Hindlimb muscle (tissue), 1 donor: ENCODE data around the gene TTLL11. TPM values are rescaled to one million over a fixed set of nuclear protein-coding genes. Genes with fewer than 3 reads are reported as not detected.
"Not testable (repeated sequence)": the region's sequence is repeated elsewhere in the genome, so short reads cannot be mapped to it uniquely, and the experiment has no call there.

Source experiments
- DNase-seq: peaks from one replicate; pipeline ENCODE4 v3.0.0-alpha.2; 2013
- polyA plus RNA-seq: library from polyadenylated mRNA; unstranded; fragments of 120-200 nt; gene quantifications from one replicate; pipeline ENCODE4 v1.2.1, GENCODE V29; 2013; ENCODE audit not compliant: insufficient read length

Gene TTLL11
- polyA plus RNA-seq, 1 donor = 27.9 TPM

GRCh38 chr9:122076773-122077172, 16.3 kb downstream of the TTLL11 start:
- no peak for DNase-seq

GRCh38 chr9:122076117-122076516, 17.0 kb downstream of the TTLL11 start:
- DNase-seq = no peak

DNA sequence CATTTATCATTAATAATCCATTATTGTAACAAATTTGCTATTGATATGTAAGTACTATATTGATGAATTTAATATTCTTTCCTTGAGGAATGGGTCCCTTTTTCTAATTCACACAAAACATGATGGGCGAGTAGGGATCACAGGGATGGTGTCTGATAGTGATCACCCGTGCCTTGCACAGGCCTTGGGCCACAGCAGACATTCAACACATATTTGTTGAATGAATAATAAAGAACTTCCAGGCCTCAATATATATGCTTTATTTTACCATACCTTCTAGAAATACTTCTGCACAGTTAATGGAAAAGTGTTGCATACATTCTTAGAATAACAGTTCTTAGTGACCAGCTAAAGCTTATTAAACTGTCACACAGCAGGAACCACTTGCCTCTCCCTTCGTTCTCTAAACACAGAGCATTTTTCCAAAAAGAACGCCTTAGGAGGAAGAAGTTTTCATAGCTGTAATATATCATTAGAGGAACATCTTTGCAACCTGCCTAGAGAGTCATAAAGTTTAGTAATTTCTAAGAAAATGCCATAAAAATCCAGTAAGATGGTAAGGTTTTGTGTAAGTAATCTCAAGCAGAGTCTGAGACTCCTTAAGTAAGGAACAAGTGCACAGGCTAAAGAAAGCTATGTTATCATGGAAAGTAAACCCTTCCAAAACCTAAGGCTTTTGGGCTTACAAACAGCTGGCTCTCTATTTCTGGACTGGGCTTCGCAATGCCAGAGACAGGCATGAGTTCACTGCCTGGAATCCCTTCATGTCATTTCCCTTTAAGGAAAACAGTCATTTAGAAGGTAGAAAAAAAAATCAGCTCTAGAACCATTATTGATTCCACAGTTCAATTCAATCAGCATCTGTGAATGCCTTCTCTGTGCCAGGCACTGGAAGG, 17.7 kb downstream of the TTLL11 start:
- DNase-seq = peak; percentile 31

DNA sequence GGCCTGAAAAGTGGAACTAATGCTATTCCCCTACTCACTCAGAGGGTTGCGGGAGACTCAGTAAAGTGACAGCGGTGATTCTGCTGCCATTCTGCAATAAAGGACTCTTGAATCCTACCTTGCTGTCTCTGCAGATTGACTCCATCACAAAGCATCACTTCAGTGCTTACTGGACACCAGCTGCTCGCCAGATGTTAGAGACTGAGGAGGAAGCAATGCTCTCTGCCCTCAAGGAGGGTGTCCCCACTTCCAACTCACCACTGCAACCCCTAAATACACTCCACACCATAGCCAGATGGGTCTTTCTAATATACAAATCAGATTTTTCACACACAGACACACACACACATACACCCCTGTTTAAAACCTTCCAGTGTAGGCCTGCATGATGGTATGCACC, 21.4 kb downstream of the TTLL11 start:
- DNase-seq = no peak

GRCh38 chr9:122070728-122071515, 22.2 kb downstream of the TTLL11 start:
- no peak for DNase-seq

DNA sequence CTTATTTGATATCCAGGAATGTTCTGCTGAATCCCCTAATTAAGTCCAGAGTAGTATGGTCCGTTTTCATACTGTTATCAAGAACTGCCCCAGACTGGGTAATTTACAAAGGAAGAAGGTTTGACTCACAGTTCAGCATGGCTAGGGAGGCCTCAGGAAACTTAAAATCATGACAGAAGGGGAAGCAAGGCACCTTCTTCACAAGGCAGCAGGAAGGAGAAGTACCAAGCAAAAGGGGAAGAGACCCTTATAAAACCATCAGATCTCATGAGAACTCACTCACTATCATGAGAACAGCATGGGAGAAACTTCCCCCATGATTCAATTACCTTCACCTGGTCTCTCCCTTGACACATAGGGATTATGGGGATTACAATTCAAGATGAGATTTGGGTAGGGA, 26.4 kb downstream of the TTLL11 start:
- DNase-seq = not testable (repeated sequence)

GRCh38 chr9:122065923-122066629, 27.0 kb downstream of the TTLL11 start:
- DNase-seq = no peak

GRCh38 chr9:122060481-122060880, 32.6 kb downstream of the TTLL11 start:
- no peak for DNase-seq

DNA sequence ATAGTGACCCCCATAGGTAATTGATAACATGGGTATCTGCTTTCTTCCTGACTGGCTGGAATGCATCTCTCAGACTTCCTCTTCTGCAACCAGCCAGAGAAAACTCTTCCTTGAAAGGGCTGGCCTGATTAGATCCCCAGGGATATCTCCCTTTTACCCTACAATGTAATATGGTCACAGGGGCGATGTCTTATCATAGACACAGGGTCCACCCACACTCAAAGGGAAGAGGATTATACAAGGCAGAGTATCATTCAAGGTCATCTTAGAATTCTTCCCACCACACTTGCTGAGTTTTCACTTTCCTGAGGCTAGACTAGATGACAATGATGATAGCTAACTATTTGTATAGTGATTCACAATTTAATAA, 33.2 kb downstream of the TTLL11 start:
- no peak for DNase-seq

DNA sequence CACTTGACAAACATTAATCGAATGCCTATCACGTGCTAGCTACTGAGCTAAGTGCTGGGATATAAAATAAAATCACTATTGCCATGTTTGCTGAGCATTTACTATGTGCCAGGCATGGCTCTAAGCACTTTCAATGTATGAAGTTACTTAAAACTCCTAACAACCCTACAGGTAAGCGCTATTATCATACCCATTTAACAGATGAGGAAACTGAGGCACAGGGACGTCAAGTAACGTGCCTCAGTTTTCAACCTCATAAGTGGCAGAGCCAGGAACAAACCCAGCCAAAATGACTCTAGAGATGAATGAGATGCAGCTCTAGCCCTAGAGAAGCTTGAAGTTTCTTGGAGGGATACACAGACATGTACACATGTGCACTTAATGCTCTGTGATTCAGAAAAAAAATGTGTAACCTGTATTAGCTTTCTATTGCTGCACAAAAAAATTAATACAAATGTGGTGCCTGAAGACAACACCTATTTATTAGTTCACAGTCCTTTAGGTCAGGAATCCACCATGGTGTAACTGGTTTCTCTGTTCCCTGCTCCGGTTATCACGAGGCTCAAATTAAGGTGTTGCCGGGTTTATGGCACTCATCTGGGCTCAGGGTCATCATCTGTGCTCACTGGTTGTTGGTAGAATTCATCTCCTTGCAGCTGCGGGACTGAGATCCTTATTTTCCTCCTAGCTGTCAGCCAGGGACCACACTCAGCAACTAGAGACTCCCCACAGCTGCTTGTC, 33.7 kb downstream of the TTLL11 start:
- DNase-seq = no peak

- DNase-seq = no peak
These were observed 34.4 kb downstream of the TTLL11 start for GRCh38 chr9:122058709-122059108.

DNA sequence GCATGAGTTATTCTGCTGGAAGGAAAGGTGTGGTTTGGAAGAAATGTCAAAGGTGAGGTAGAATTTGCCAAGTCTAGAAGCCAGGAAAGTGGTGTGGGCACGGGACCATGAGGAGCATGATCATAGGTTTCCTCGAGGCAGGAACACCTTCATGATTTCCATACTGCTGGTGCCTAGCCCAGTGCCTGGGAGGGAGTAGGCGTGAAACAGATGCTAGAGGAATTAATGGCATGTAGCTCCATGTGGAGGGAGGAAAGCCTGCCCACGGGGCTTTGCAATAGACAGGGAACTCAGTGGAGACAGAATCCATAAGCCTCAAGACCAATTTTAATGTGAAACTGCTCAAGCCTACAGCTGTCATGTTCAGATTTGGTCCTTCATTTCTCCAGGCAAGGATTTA, 35.1 kb downstream of the TTLL11 start:
- DNase-seq = no peak

DNA sequence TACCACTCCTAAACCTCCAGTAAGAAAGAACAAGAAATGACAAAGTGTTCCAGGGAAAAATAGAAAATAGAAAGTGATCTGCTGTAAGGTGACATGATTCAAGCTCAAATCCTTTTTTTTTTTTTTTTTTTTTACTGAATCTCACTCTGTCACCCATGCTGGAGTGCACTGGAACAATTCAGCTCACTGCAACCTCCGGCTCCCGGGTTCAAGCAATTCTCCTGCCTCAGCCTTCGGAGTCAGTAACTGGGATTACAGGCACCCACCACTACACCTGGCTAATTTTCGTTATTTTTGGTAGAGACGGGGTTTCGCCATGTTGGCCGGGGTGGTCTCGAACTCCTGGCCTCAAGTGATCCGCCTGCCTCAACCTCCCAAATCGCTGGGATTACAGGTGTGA, 35.9 kb downstream of the TTLL11 start:
- no peak for DNase-seq

DNA sequence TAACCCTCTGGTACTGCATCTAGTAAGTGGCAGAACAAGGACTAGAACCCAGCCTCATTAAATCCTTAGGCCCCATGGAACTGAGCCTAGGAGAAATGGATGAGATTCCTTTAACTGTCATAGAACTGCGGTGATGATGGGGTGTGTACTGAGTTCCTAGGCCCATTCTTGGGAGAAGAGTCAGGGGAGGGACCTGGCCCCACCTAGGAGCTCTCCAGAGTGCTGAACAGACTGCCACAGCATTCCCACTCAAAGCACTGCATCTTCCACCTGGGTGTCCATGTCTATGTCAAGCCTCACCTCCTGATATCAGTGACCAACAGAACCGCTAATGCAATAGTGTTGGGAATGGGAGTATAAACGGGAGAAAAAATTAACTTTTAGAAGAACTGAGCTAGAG, 36.6 kb downstream of the TTLL11 start:
- DNase-seq = no peak

- no peak for DNase-seq
These were observed 37.4 kb downstream of the TTLL11 start for GRCh38 chr9:122055701-122056100.

GRCh38 chr9:122053567-122054350, 39.3 kb downstream of the TTLL11 start:
- DNase-seq = no peak

DNA sequence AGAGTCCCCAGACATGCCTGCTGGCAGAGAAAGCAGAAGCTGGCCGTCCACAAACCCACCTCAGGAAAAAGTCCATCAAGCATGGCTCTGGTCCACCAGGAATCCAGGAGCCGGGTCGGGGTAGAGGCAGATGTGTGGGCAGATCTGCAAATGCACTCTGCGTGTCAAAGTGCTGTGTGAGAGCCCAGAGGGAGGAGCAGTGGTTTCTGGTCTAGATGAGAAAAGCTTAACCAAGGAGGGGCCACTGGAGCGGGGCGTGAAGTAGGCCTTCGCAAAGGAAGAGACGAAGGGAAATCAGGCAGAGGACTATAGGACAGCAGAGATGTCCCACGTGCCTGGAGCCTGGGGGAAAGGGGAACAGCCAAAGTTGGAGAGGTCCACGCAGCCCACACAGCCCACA, 40.0 kb downstream of the TTLL11 start:
- DNase-seq = no peak

- no peak for DNase-seq
These were observed 41.5 kb downstream of the TTLL11 start for GRCh38 chr9:122051351-122052321.

GRCh38 chr9:122050167-122050566, 42.9 kb downstream of the TTLL11 start:
- no peak for DNase-seq

- DNase-seq = no peak
These were observed 51.1 kb downstream of the TTLL11 start for GRCh38 chr9:122042056-122042455.
